Activated T-cell treated with anti-CD3 and anti-CD28 coated beads, Interleukin-2, amount 50 U/mL, for 24 hours (primary cell): ENCODE data around the gene RPRD2.
"Not testable (repeated sequence)": the region's sequence is repeated elsewhere in the genome, so short reads cannot be mapped to it uniquely, and the experiment has no call there.

Source experiments
- DNase-seq: peaks from one replicate; pipeline ENCODE4 v3.0.0-alpha.2; 2020
- H3K27ac Mint-ChIP-seq: 2 replicates; pipeline ENCODE4 v1.8.0; 2020; ENCODE audit warnings: mild to moderate bottlenecking, mixed read lengths
- H3K27me3 Mint-ChIP-seq: 2 replicates; pipeline ENCODE4 v1.8.0; 2020; ENCODE audit warnings: mixed read lengths
- H3K36me3 Mint-ChIP-seq: 2 replicates; pipeline ENCODE4 v1.8.0; 2020; ENCODE audit warnings: low read depth, mixed read lengths
- H3K4me1 Mint-ChIP-seq: 2 replicates; pipeline ENCODE4 v1.8.0; 2020; ENCODE audit warnings: low read depth, mixed read lengths
- H3K4me3 Mint-ChIP-seq: 2 replicates; pipeline ENCODE4 v1.8.0; 2020; ENCODE audit warnings: mild to moderate bottlenecking, moderate library complexity, mixed read lengths
- H3K9me3 Mint-ChIP-seq: 2 replicates; pipeline ENCODE4 v1.8.0; 2020; ENCODE audit warnings: mixed read lengths

Gene RPRD2

DNA sequence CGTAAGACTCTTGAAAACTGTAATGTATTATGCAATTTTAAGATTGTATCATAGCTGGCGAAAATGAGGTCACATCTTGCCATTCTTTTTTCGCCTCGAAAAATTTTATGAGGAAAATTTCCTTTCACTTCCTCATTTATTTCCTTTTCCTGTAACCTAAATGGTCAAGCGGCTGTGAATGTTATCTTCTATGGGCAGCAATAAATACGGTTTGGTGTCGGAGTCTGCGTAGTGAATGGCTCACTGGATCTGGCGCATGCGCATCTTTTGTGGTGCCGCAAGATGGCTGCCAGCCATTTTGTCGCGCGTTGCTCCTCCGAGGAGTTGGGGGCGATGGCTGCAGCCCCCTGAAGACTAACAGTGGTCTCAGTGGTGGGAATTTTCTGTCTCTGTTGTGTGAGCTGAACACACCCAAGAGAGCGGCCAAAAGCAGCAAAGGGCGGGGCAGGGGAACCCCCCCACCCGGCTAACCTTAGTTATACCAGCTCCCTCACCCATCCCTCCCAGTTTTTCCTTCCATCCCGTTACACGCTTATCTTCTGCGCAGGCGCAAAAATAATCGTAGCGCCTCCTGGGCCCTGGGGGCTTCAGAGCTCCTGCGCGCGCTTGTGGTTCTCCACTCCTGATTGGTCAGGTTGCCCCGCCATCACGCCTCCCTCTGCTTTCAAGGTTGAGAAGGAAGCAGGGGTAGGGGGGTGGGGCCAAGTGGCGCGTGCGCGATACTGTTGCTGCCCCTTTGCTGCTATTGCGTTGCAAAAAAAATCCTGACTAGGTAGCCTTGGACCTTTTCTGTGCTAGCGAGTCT, at the start of gene RPRD2:
TSS of gene RPRD2 (plus strand) at position 722 of the 805 bp plus-strand sequence. CDS start 568 bp downstream, outside the sequence.
- Mint-ChIP-seq H3K36me3 (peaks cover 42% of the 10 kb centered on the region), H3K27ac (peak within 1 kb of the TSS; percentile 98), H3K4me1 (peaks cover 34% of the 10 kb centered on the region)

DNA sequence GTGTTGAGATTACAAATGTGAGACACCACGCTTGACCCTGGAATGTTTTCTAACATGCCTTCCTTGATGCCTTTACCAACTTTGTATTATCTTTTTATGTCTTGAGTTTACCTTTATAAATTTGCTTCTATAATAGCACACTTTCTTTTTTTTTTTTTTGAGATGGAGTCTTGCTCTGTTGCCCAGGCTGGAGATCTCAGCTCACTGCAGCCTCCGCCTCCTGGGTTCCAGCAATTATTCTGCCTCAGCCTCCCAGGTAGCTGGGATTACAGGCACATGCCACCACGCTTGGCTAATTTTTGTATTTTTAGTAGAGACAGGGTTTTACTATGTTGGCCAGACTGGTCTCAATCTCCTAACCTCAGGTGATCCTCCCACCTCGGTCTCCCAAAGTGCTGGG, 49.3 kb upstream of the RPRD2 start:
- DNase-seq, H3K4me3 Mint-ChIP-seq, H3K36me3 Mint-ChIP-seq, H3K27ac Mint-ChIP-seq, H3K9me3 Mint-ChIP-seq, H3K27me3 Mint-ChIP-seq, H3K4me1 Mint-ChIP-seq: not testable (repeated sequence)

More for the DNA sequence above, at the start of gene RPRD2:
- Mint-ChIP-seq H3K4me3 (peak within 1 kb of the TSS; percentile 96), H3K9me3 (no peaks in the 10 kb centered on the region), H3K27me3 (no peaks in the 10 kb centered on the region)
- DNase-seq, result peak; percentile 95

DNA sequence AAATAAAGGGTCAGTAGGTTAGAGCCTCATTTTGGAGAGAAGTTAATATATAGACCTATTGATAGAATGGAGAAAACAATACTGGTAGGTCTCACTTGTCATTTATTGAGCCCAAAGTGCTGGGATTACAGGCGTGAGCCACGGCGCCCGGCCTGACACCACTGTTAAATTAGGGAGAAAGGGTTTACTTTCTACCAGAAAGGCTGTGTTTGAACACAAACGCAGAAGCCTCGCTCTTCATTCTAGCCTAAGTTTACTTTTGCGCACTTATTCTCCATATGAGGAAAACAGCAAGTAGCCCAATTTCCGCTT, 43.3 kb upstream of the RPRD2 start:
- no peak for DNase-seq
- Mint-ChIP-seq H3K4me3 (peak overlapping the region; percentile 100), H3K36me3 (peaks cover 43% of the 10 kb centered on the region), H3K4me1 (peaks cover 33% of the 10 kb centered on the region), H3K9me3 (no peaks in the 10 kb centered on the region), H3K27ac (peak overlapping the region; percentile 100), H3K27me3 (no peaks in the 10 kb centered on the region)

DNA sequence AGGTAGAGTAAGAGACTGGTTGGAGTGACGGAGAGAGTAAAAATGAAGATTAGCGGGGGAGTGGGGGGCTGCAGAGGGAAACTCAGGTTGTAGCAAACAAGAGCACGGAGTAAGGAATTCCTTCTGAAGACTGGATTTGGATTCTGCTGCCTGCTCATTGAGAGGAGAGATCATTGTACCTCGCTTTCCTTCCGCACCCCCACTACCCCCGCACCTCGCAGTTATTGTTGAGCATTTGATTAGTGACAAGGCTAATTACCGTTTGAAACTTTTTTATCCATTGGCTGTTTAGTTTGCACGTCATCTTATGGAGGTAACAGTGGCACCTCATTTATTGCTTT, 42.2 kb upstream of the RPRD2 start:
- peak overlapping the region; percentile 100 for H3K27ac Mint-ChIP-seq
- H3K27me3 Mint-ChIP-seq, result no peaks in the 10 kb centered on the region
- no peaks in the 10 kb centered on the region for H3K9me3 Mint-ChIP-seq
- H3K4me1 Mint-ChIP-seq, result peaks cover 42% of the 10 kb centered on the region
- peaks cover 55% of the 10 kb centered on the region for H3K36me3 Mint-ChIP-seq
- DNase-seq, result peak; percentile 34
- H3K4me3 Mint-ChIP-seq, result peak overlapping the region; percentile 100

DNA sequence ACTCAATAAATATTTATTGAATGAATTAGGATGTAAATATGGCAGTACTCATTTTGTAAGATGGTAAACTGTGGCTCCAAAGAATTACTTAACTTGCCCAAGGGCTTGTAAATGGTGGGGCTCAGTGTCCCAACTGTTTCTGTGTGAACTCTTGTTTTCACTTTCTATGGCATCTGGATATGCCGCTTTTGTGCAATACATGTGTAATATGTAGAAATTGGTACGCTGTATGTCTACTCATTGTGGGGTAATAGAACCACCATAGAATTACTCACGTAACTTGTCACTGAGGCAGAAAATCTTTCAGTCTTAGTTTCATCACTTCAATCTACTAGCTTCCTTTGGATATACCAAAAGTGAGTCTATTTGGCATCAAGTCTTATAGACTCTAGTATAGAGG, 41.6 kb upstream of the RPRD2 start:
- Mint-ChIP-seq H3K27me3 (no peaks in the 10 kb centered on the region), H3K9me3 (no peaks in the 10 kb centered on the region), H3K4me3 (peak overlapping the region; percentile 100), H3K27ac (peak overlapping the region; percentile 100), H3K4me1 (peaks cover 44% of the 10 kb centered on the region), H3K36me3 (peaks cover 60% of the 10 kb centered on the region)
- no peak for DNase-seq

DNA sequence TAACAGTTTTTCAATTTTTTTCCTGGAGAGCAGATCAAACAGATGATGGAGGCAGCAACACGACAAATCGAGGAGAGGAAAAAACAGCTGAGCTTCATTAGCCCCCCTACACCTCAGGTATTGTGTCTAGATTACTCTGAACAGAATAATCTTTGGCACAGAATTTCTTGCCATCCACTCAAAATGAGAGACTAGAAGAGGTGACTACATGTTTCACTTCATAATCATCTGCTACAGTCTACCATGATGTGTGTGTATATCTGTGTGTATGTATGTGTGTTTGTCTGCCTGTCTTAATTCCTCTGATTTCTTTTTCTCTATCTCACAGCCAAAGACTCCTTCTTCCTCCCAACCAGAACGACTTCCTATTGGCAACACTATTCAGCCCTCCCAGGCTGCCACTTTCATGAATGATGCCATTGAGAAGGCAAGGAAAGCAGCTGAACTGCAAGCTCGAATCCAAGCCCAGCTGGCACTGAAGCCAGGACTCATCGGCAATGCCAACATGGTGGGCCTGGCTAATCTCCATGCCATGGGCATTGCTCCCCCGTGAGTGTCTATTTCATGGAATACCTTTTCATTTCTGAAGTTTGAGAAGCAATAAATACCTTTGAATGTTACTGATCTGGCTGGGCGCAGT, 31.2 kb upstream of the RPRD2 start:
- H3K27me3 Mint-ChIP-seq, result no peaks in the 10 kb centered on the region
- no peak for DNase-seq
- H3K4me3 Mint-ChIP-seq, result no peak overlapping the region
- H3K36me3 Mint-ChIP-seq, result peaks cover 91% of the 10 kb centered on the region
- H3K27ac Mint-ChIP-seq, result peak overlapping the region; percentile 39
- H3K4me1 Mint-ChIP-seq, result peaks cover 9% of the 10 kb centered on the region
- H3K9me3 Mint-ChIP-seq, result no peaks in the 10 kb centered on the region

DNA sequence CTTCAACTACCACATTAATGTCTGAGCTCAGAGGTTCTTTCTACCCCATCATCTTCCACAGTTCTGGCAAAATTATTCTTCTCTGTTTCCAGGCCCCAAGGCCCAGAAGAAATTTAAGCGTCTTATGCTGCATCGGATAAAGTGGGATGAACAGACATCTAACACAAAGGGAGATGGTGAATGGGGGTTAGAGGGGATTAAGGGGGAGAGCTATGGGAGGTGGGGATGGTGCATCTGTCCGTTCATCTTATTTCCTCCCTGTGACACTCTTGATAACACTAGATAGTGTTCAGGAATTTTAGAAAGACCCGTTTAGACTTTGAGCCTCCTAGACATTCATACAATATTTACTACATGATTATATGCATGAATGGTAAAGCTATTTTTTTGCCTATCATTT, 17.6 kb upstream of the RPRD2 start:
- no peaks in the 10 kb centered on the region for H3K9me3 Mint-ChIP-seq
- H3K36me3 Mint-ChIP-seq, result peaks cover 92% of the 10 kb centered on the region
- DNase-seq, result no peak
- no peaks in the 10 kb centered on the region for H3K27me3 Mint-ChIP-seq
- no peaks in the 10 kb centered on the region for H3K4me1 Mint-ChIP-seq
- H3K27ac Mint-ChIP-seq, result peak overlapping the region; percentile 37
- no peak overlapping the region for H3K4me3 Mint-ChIP-seq

DNA sequence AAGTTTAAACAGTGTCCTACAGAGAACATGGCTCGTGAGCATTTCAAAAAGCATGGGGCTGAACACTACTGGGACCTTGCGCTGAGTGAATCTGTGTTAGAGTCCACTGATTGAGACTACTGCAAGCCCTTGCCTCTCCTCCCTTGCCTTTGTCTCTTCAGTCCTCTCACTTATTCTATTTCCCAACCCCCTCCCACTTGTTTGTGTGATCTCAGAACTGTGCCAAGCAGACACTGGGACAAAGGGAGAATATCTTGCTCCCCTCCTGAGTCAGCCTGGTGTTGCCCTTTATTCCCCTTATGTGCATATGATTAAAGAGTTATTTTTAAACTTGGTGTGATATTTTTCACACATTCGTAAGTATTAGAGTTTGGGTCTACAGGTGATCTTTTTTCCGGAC, 11.1 kb upstream of the RPRD2 start:
- H3K4me3 Mint-ChIP-seq, result no peak overlapping the region
- no peaks in the 10 kb centered on the region for H3K4me1 Mint-ChIP-seq
- no peak overlapping the region for H3K27ac Mint-ChIP-seq
- H3K27me3 Mint-ChIP-seq, result no peaks in the 10 kb centered on the region
- H3K36me3 Mint-ChIP-seq, result peaks cover 82% of the 10 kb centered on the region
- H3K9me3 Mint-ChIP-seq, result no peaks in the 10 kb centered on the region
- no peak for DNase-seq

DNA sequence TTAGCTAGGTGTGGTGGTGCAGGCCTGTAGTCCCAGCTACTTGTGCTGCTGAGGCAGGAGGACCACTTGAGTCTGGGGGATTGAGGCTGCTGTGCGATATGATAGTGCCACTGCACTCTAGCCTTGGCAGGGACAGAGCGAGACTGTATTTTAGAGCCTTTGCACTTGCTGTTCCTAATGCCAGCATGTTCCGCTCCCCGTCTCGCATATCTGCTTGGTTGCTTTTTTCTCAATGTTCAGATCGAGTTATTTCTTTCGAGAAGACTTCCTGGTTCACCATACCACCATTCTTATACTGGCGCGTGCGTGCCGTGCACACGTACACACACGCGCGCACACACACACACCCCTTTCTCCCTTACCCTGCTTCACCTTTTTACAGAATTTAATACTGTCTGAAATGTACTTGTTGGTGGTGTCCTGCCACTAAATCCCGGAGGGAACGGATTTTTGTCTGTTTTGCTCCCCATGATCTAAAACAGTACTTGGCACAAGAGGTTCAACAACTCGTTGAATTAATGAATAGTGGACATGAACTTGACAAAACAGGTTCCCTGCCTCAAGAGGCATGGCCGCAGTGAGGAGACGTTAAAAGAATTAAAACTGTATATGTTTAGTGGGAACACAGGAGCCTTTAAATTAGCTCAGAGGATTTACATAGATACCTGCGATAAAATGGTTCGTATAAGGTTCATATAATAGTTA, 1.1 kb upstream of the RPRD2 start:
- Mint-ChIP-seq H3K4me3 (peak overlapping the region; percentile 96), H3K27ac (peak overlapping the region; percentile 98), H3K9me3 (no peaks in the 10 kb centered on the region), H3K4me1 (peaks cover 30% of the 10 kb centered on the region), H3K27me3 (no peaks in the 10 kb centered on the region), H3K36me3 (peaks cover 46% of the 10 kb centered on the region)
- no peak for DNase-seq

DNA sequence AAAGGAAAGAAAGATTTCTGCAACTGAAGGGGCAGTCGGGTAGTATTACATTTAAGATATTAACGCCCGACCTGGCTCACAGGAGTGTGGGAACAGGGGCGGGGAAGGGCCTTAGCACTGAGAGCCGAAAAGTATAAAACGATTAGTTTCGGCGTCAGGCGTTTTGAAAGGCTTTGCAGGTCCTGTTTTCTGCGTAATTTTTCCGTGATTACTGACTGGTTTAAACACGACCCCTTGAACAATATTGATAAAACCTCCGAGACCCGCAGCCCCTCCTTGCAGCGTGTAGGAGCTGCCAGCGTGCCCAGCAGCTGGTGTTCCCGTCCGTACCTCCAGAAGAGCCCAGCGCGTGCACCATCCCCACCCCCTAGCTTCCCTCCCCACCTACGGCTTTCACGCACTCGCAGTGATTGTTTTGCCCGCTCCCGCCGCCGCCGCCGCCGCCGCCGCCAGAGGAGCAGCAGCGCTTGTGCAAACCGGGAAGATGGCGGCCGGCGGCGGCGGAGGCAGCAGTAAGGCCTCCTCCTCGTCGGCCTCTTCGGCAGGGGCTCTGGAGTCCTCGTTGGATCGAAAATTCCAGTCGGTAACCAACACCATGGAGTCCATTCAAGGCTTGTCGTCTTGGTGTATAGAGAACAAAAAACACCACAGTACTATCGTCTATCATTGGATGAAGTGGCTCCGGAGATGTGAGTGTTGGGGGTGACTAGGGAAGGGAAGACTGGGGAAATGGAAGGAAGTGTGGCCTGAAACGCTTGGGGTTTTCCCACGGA, 470 bp downstream of the RPRD2 start:
- peak overlapping the region; percentile 96 for H3K4me3 Mint-ChIP-seq
- peaks cover 40% of the 10 kb centered on the region for H3K4me1 Mint-ChIP-seq
- no peaks in the 10 kb centered on the region for H3K27me3 Mint-ChIP-seq
- peak overlapping the region; percentile 98 for H3K27ac Mint-ChIP-seq
- H3K36me3 Mint-ChIP-seq, result peaks cover 43% of the 10 kb centered on the region
- peak; percentile 86 for DNase-seq
- no peaks in the 10 kb centered on the region for H3K9me3 Mint-ChIP-seq

DNA sequence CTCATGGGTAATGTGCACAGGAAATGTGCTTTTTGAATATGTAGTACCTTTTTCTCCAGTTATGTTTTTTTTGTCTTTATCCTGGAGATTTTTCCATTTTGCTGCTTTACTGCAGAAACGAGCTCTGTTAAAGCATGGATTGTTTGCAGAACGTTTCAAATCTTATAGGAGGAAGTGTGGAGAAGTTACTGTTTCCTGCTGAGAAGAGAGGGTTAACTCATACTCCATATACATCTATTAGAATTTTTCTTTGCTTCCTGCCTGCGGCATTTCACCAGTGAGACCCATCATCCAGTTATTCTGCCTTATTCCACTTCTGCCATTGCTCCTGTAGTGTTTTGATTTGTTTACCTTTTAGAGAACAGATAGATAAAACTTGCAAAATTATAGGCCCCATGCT, 2.0 kb downstream of the RPRD2 start:
- Mint-ChIP-seq H3K4me1 (peaks cover 47% of the 10 kb centered on the region), H3K27me3 (no peaks in the 10 kb centered on the region), H3K27ac (peak overlapping the region; percentile 98), H3K4me3 (peak overlapping the region; percentile 96), H3K36me3 (peaks cover 45% of the 10 kb centered on the region), H3K9me3 (no peaks in the 10 kb centered on the region)
- no peak for DNase-seq

DNA sequence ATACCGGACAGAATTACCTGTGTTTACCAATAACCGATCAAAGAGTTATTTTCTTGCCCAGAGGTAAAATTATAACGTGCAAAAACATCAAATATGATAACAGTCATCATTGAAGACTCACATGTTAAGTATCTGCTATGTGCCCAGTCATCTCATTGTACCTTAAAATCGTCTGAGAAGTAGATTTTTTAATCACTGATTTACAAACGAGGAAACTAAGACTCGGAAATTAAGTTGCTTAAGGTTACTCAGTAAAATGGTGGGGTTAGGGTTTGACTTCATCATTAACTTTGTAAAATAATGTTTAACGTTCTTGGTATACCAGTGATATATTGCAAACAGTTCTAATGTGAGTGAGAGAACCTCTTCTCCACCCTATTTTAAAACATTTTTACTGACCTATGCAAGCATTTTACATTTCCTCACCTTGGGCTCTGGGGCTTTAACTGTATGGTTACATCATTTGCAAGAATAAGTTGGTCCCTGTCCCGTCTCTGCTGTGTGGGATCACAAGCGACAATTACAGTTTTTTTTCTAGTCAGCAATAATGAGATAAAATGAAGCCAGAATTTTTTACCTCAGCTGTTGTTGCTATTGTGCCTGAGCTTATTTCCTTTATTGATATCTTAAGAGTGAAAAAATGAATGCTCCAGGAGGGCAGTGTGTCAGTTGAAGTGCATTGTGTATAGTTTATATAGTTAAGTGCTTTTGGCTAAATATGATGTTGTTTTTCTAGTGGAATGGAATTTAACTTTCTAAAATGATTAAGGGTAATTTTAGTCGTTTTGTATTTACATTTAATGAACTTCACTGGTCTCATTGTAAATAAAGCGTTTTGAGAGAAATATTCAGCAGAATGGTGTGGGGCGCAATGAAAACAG, 2.7 kb downstream of the RPRD2 start:
- no peaks in the 10 kb centered on the region for H3K9me3 Mint-ChIP-seq
- peaks cover 54% of the 10 kb centered on the region for H3K4me1 Mint-ChIP-seq
- peak overlapping the region; percentile 96 for H3K4me3 Mint-ChIP-seq
- H3K36me3 Mint-ChIP-seq, result peaks cover 48% of the 10 kb centered on the region
- no peak for DNase-seq
- H3K27me3 Mint-ChIP-seq, result no peaks in the 10 kb centered on the region
- peak overlapping the region; percentile 98 for H3K27ac Mint-ChIP-seq

DNA sequence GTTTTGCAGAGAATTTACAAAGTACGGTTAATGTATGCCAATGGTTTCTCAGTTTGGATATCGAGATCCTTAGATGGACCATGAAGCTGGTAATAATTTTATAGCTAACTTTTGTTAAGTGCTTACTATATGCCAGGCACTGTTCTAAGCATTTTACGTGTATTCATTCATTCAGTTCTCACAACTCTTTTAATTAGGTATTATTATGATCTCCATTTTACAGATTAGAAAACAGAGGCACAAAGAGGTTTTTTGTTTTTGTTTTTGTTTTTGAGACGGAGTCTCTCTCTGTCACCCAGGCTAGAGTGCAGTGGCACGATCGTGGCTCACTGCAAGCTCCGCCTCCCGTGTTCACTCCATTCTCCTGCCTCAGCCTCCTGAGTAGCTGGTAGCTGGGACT, 7.2 kb downstream of the RPRD2 start:
- peaks cover 81% of the 10 kb centered on the region for H3K4me1 Mint-ChIP-seq
- H3K4me3 Mint-ChIP-seq, result no peak overlapping the region
- H3K27ac Mint-ChIP-seq, result peak overlapping the region; percentile 56
- H3K9me3 Mint-ChIP-seq, result no peaks in the 10 kb centered on the region
- no peaks in the 10 kb centered on the region for H3K27me3 Mint-ChIP-seq
- no peak for DNase-seq
- H3K36me3 Mint-ChIP-seq, result peaks cover 25% of the 10 kb centered on the region

DNA sequence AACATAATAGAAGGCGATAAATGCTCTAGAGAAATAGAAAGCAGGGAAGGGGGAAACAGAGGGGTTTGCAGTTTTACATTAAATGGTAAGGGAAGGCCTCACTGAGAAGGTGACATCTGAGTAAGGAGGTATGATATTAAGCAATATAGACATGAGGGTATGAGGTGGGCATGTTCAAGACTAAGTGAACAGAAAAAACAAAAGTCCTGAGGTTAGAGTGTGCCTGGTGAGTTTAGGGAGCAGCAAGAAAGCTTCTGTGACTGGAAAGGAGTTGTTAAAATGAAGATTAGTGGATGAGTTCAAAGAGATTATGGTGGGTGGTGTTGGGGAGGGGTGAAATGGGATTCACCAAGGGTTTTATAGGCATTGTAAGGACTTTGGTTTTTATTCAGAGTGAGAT, 8.6 kb downstream of the RPRD2 start:
- no peak for DNase-seq
- Mint-ChIP-seq H3K27ac (peak overlapping the region; percentile 73), H3K4me3 (no peak overlapping the region), H3K4me1 (peaks cover 75% of the 10 kb centered on the region), H3K27me3 (no peaks in the 10 kb centered on the region), H3K9me3 (no peaks in the 10 kb centered on the region), H3K36me3 (peaks cover 15% of the 10 kb centered on the region)
